NCI-H526 treated with DMSO at 0.1 percent for 48 hours (cell line): Measurements from ENCODE around the gene TMEM17.

Source experiments
- DNase-seq: peaks from one replicate; lab custom pipeline; 2025; lab: John Stamatoyannopoulos, UW

The TMEM17 gene

GRCh38 chr2:62511636-62512035 lies 5.6 kb upstream of the TMEM17 start:
- no peak for DNase-seq

GRCh38 chr2:62506421-62506750 lies 391 bp upstream of the TMEM17 start:
- DNase-seq, result no peak

DNA sequence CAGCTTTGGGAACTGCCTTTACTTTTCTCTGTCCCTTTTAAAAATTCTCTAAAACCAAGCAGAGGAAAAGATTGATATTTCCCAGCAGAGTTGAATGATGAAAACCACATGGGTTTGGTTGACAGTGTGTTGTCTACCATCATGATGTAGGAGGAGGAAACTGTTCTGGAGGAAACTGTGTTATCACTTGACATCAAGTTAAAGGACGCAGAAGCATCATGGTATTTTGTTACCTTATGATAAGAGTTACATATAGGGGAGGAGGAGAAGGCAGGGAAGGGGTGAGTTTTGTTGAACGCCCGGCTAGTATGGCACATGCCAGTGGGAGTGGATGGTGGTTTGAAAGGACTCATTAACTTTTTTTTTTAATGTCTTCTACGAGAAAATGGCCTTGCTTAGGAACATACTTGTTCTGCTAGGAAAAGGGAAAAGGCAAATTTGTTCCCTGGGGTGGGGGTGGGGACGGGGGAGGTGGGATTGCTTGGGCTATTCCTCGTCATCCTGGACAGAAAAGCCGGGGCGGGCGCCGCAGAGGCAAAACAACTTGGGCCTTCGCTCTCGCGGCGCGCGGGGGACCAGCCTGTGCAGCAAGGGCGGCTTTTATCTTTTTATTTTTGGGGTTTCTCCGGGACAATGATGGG lies 766 bp downstream of the TMEM17 start:
- peak; percentile 60 for DNase-seq

- no peak for DNase-seq
Measured at GRCh38 chr2:62504657-62505056, 1.3 kb downstream of the TMEM17 start.

GRCh38 chr2:62501794-62502500 lies 4.0 kb downstream of the TMEM17 start:
- DNase-seq, result no peak

GRCh38 chr2:62501069-62501468 lies 4.9 kb downstream of the TMEM17 start:
- no peak for DNase-seq

- DNase-seq, result no peak
Measured at GRCh38 chr2:62499430-62500060, 6.5 kb downstream of the TMEM17 start.

- DNase-seq, result no peak
Measured at GRCh38 chr2:62498739-62499138, 7.3 kb downstream of the TMEM17 start.

- peak; percentile 63 for DNase-seq
Measured at GRCh38 chr2:62495761-62496160, 10.2 kb downstream of the TMEM17 start.

GRCh38 chr2:62492048-62492447 lies 13.9 kb downstream of the TMEM17 start:
- DNase-seq, result no peak

- no peak for DNase-seq
Measured at GRCh38 chr2:62489702-62490101, 16.3 kb downstream of the TMEM17 start.

DNA sequence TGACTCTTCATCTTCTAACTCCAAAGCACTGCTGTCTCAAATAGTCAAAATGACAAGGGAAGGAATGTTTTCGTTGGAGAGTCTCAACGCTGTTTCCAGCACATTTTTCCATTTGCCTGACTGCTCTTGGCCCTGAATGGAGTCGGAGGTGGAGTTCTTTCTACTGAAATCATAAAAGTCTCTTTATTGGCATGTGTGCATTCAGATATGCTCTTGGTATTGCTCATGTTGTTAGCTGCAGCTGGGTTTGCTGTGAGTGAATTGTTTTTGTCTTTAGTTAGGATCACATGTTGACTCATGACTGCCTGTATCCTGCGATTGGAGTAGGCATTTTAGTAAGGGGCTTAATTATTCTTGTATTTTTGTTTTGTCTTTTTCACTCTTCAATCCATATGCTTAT lies 16.8 kb downstream of the TMEM17 start:
- no peak for DNase-seq

DNA sequence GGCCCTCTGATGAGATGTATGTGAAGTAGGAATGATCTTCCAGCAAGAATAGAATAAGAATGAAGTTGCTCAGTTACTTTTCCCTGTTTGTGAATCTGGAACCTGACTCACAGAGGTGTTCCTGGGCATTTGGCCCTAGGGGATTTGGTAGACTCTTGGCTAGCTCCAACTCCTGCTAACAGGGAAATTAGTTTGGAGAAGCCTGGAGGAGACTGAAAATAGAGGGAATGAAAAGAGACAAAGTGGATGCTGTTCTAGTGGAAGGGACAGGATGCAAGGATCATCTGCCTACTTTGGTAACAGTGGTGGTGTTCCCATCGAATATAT lies 19.6 kb downstream of the TMEM17 start:
- DNase-seq, result no peak

- DNase-seq, result peak; percentile 1
Measured at GRCh38 chr2:62485761-62486438, 20.1 kb downstream of the TMEM17 start.

- no peak for DNase-seq
Measured at GRCh38 chr2:62482558-62483352, 23.2 kb downstream of the TMEM17 start.

GRCh38 chr2:62479917-62480316 lies 26.1 kb downstream of the TMEM17 start:
- no peak for DNase-seq

DNA sequence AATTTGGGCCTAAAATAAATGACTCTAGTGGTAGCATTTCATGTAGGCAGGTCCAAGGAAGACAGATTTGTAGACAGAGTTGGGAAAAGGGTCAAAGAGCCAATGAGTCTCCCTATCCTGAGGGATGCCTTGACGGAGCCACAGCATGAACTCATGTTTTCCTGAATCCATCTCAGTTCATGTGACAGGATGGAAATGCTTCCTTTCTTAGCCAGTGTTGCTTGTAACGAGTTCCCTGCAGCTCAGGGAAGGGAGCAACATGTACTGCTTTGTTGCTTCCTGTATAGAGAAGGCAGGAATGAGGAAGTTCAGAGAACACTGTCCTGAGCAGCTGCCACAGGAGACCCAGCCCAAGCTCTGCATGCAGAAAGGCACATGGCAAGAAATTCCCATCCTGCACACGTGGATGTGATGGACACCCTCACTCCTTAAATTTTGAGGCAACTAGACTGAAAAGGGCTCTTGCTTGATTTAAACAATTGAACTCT lies 27.9 kb downstream of the TMEM17 start:
- no peak for DNase-seq

DNA sequence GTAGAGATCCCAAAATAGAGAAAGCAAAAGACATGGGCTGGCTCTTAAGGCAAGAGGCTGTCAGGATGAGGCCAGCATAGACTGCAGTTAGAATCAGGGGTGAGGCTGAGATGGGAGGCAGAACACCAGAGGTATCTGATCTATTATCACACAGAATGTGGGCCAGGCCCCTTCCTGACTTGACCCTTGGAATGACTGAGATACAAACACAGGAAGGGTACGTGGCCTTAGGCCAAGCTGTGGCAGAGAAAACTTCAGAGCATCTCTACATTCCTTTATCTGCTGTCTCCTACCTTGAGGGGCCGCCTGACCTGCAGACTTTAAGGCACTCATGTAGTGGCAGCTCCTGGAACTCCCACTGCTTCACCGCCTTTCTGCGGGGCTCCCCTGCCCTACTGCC lies 28.4 kb downstream of the TMEM17 start:
- no peak for DNase-seq

GRCh38 chr2:62475172-62476011 lies 30.6 kb downstream of the TMEM17 start:
- no peak for DNase-seq

DNA sequence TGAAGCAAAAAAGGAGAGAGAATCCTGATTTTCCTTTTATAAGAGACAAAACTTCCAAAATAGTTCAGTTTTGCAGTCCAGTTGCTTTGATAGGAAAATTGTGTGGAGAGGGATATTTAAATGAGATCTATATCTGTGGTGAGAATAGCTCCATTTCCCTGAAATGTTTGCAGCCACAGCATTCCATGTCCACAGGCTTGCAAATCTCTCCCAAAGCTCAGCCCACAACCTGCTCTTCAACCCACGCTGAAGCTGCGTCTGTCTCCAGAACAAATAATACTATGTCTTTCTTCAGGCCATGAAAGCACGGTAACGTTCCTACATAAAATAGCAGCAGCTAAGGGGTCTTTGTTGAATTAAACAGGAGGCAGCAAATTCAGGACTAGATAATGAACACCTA lies 31.8 kb downstream of the TMEM17 start:
- peak; percentile 84 for DNase-seq

DNA sequence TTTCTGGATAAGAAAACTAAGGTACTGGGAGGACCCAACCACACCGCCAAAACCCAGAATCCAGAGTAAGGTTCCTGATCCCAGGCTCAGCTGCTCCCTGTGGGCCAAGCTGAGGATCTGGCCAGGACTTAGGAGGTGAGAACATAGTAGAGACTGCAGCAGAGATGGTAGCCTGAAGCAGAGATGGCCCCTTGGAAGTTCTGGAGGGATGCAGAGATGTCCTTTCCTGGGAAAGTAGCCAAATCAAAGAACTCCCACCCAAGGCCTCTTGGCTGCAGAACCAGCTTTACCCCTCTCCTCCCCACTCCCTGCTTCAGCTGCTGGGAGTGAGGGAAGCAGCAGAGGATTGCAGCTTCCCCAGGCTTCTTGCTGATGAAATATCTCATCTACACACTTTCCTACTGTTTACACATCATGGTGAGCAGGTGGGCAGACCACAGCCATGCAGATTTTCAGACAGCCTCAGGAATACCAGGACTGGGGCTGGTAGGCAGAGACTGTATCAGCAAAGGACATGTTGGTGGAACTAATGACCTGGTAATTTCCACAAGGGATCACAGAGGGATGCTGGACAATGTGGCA lies 32.7 kb downstream of the TMEM17 start:
- peak; percentile 75 for DNase-seq
